Hepatocyte (in vitro differentiated cells): Measurements from ENCODE around the gene PTPRN2.

Experiments
- CTCF ChIP-seq: fragments of 200-600 bp; sonication (generic); IDR thresholded peaks from 2 replicates; pipeline ENCODE4 v1.5.1; 2016; ENCODE audit warnings: antibody characterized with exemption, mild to moderate bottlenecking; ENCODE audit not compliant: poor library complexity
- EZH2 ChIP-seq: fragments of 200-600 bp; sonication (generic); IDR thresholded peaks from 2 replicates; pipeline ENCODE4 v1.6.1; 2016; ENCODE audit warnings: antibody characterized with exemption, mild to moderate bottlenecking, borderline replicate concordance
- EZH2phosphoT487 ChIP-seq: fragments of 200-600 bp; sonication (generic); IDR thresholded peaks from one replicate; pipeline ENCODE4 v1.6.1; 2018; ENCODE audit warnings: antibody characterized with exemption, mild to moderate bottlenecking, low read depth, moderate library complexity; ENCODE audit not compliant: unreplicated experiment, severe bottlenecking

GRCh38 chr7:158187694-158187994, 400.0 kb downstream of the PTPRN2 start:
- no peak for TF ChIP-seq CTCF
- TF ChIP-seq EZH2 = no peak
- no peak for TF ChIP-seq EZH2phosphoT487
